Esophagus squamous epithelium (tissue), 4 donors: Measurements from ENCODE around the gene GBE1.

Experiments used
- POLR2A ChIP-seq, 4 donors: fragments of 450-650 bp; IDR thresholded peaks; one replicate each; pipeline ENCODE4 v1.6.1; 2017; ENCODE audit warnings: antibody characterized with exemption in 4 of 4, mild to moderate bottlenecking in 4 of 4, moderate library complexity in 3 of 4
- TF ChIP-seq, protein P1 (sequence below), 6 experiments: fragments of 450-650 bp in 4 of 6; fragments of 200-600 bp in 2 of 6; sonication (generic) in 2 of 6; IDR thresholded peaks; one replicate each; pipeline ENCODE4 v1.5.1; 2016 to 2019; ENCODE audit warnings: antibody characterized with exemption in 6 of 6, mild to moderate bottlenecking in 4 of 6, moderate library complexity in 4 of 6

DNA sequence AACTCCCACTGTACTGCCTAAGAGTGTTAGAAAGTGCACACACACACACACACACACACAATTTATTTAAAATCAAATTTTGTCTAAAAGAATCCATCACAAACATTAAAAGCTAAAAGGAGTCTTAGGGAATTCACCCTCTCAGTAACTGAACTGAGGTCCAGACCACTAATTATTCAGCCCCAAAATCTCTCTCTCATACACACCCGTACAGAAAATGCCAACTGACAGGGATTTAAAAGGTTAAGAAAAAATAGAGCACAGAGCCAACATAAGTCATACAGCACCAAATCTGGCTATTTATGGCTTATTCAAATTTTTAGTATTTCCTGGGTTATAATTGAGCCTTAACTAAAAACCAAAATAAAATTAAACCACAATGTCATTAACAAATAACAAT, 20.7 kb downstream of the GBE1 start:
- TF ChIP-seq, protein P1, sequence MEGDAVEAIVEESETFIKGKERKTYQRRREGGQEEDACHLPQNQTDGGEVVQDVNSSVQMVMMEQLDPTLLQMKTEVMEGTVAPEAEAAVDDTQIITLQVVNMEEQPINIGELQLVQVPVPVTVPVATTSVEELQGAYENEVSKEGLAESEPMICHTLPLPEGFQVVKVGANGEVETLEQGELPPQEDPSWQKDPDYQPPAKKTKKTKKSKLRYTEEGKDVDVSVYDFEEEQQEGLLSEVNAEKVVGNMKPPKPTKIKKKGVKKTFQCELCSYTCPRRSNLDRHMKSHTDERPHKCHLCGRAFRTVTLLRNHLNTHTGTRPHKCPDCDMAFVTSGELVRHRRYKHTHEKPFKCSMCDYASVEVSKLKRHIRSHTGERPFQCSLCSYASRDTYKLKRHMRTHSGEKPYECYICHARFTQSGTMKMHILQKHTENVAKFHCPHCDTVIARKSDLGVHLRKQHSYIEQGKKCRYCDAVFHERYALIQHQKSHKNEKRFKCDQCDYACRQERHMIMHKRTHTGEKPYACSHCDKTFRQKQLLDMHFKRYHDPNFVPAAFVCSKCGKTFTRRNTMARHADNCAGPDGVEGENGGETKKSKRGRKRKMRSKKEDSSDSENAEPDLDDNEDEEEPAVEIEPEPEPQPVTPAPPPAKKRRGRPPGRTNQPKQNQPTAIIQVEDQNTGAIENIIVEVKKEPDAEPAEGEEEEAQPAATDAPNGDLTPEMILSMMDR (IDR thresholded peaks at IDR 0.05) = no peak
- TF ChIP-seq POLR2A (IDR thresholded peaks at IDR 0.05) = no peak
